Measurements from ENCODE around the gene MYO3B. TPM values are rescaled to one million over a fixed set of nuclear protein-coding genes. Genes with fewer than 3 reads are reported as not detected.

The MYO3B gene
- total RNA-seq, 1 donor from 2014 or later = not detected

DNA sequence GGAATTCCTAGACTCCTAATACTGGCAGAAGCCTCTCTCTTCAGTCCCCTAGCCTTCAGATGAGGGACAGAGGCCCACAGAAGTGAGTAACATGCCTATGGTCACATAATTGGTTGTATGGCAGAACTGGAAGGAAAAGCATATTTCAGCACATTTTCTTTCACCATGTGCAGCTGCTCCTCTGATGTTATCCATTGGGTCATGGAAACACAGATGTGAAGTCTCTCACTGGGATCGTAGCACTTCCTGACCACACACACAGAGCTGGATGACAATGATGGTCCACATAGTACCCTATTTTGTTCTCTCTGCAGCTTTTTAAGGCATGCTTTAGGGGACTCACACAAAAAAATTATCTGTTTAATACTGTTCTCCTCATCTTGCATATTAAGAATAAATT lies 24.5 kb downstream of the MYO3B start:
- ChIA-PET POLR2A (no interaction called here), CTCF (no interaction called here)
- intact Hi-C loops (cut with micrococcal nuclease) = no loop called here
- Mint-ChIP-seq H3K9me3 (no peaks in the 10 kb centered on the region), H3K4me1 (no peaks in the 10 kb centered on the region), H3K27me3 (peaks cover 4% of the 10 kb centered on the region), H3K4me3 (no peak overlapping the region), H3K36me3 (ENCODE audit: low read depth) (no peaks in the 10 kb centered on the region), H3K27ac (no peak overlapping the region)
- DNase-seq = no peak
- TF ChIP-seq, protein P1, sequence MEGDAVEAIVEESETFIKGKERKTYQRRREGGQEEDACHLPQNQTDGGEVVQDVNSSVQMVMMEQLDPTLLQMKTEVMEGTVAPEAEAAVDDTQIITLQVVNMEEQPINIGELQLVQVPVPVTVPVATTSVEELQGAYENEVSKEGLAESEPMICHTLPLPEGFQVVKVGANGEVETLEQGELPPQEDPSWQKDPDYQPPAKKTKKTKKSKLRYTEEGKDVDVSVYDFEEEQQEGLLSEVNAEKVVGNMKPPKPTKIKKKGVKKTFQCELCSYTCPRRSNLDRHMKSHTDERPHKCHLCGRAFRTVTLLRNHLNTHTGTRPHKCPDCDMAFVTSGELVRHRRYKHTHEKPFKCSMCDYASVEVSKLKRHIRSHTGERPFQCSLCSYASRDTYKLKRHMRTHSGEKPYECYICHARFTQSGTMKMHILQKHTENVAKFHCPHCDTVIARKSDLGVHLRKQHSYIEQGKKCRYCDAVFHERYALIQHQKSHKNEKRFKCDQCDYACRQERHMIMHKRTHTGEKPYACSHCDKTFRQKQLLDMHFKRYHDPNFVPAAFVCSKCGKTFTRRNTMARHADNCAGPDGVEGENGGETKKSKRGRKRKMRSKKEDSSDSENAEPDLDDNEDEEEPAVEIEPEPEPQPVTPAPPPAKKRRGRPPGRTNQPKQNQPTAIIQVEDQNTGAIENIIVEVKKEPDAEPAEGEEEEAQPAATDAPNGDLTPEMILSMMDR (IDR thresholded peaks at IDR 0.05) = no peak
- ATAC-seq (ENCODE audit: low read depth) = no peak

DNA sequence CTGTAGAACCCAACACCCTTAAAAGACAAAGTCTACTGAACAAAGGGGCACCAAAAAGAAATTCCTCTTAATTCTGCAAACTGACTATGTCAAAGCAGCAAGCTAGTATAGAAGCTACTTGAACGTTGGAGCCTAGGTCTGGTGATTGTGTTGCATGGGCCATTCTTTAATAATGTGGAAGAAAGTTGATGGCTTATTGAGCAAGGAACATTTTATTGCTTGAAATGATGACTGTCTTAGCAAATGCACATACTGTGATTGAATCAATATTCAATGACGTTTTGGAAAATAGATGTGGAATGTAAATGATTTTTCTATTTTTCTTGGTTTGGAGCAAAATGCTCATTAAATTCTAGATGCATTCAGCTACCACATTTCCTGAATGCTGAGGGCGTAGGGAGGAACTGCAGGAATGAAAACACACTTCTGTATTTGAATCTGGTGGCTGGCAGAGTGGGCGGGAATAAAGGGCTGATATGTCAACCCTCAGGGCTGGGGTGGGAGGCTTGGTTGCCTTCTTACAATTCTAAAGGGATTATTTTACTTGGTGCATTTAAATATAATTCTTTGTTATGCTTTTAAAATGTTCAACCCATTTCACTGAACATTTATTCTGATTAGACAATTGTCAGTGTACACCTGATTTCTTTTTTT lies 26.5 kb downstream of the MYO3B start:
- ATAC-seq (ENCODE audit: low read depth) (no peak), DNase-seq (no peak)
- Mint-ChIP-seq H3K4me1 (no peaks in the 10 kb centered on the region), H3K27me3 (peaks cover 4% of the 10 kb centered on the region), H3K36me3 (ENCODE audit: low read depth) (no peaks in the 10 kb centered on the region), H3K4me3 (no peak overlapping the region), H3K9me3 (no peaks in the 10 kb centered on the region), H3K27ac (no peak overlapping the region)
- intact Hi-C loops (cut with micrococcal nuclease) = no loop called here
- POLR2A ChIA-PET = no interaction called here
- CTCF ChIA-PET = no interaction called here
- TF ChIP-seq, protein P1 (IDR thresholded peaks at IDR 0.05) = no peak

DNA sequence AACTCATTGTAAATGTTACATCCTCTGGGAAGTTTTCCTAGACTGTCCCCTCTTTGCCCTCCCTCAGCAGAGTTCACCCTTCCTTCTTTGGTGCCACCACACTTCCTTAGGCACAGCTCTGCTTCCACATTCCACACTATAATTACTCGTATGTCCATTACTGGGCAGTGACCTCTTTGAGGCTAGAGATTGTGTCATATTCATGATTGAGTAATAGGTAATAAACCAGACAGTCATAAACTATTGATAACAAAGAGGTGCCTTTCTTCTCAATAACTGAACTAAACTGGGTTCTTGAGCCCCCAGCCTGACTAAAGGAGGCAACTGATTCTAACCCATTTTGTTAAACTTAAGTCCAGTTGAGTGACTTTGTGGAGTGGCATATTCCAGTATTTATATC lies 28.3 kb downstream of the MYO3B start:
- TF ChIP-seq, protein P1 (IDR thresholded peaks at IDR 0.05) = no peak
- no peak for ATAC-seq (ENCODE audit: low read depth)
- ChIA-PET CTCF (no interaction called here), POLR2A (no interaction called here)
- no peaks in the 10 kb centered on the region for H3K4me1 Mint-ChIP-seq
- H3K27me3 Mint-ChIP-seq = no peaks in the 10 kb centered on the region
- H3K36me3 Mint-ChIP-seq (ENCODE audit: low read depth) = no peaks in the 10 kb centered on the region
- DNase-seq = no peak
- H3K9me3 Mint-ChIP-seq = peaks cover 3% of the 10 kb centered on the region
- intact Hi-C loops (cut with micrococcal nuclease) = no loop called here
- H3K4me3 Mint-ChIP-seq = no peak overlapping the region
- no peak overlapping the region for H3K27ac Mint-ChIP-seq

DNA sequence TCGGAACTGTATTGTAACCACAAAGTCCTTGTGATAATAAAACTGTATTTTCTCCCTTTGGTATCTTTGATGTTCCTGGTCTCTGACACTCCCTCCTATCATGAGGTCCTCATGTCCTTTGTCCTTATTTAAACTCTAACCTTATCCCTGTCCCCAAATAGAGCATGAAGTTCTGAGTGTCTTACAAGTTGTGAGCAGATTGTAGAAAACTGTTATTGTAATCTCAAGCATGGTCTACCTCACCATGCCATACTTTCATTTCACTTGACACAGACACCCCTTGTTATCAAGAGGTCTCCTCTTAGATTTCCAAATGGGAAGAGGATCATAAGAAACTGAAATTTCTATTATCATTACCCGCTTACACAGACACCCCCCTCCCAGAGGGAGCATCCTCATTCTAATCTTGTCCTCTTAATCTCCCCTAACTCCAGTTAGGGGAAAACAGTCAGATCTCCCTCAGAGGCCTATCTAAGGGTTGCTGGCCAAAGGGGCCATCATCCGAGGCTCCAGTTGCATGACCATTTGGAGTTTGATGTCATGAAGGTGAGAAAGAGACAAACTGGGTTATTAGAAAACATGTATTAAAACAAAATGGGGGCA lies 29.0 kb downstream of the MYO3B start:
- H3K4me3 Mint-ChIP-seq = no peak overlapping the region
- H3K4me1 Mint-ChIP-seq = no peaks in the 10 kb centered on the region
- ATAC-seq (ENCODE audit: low read depth) = no peak
- POLR2A ChIA-PET = no interaction called here
- CTCF ChIA-PET = no interaction called here
- TF ChIP-seq, protein P1 (IDR thresholded peaks at IDR 0.05) = no peak
- no peaks in the 10 kb centered on the region for H3K36me3 Mint-ChIP-seq (ENCODE audit: low read depth)
- no peak overlapping the region for H3K27ac Mint-ChIP-seq
- no peak for DNase-seq
- intact Hi-C loops (cut with micrococcal nuclease) = no loop called here
- peaks cover 3% of the 10 kb centered on the region for H3K9me3 Mint-ChIP-seq
- H3K27me3 Mint-ChIP-seq = no peaks in the 10 kb centered on the region

DNA sequence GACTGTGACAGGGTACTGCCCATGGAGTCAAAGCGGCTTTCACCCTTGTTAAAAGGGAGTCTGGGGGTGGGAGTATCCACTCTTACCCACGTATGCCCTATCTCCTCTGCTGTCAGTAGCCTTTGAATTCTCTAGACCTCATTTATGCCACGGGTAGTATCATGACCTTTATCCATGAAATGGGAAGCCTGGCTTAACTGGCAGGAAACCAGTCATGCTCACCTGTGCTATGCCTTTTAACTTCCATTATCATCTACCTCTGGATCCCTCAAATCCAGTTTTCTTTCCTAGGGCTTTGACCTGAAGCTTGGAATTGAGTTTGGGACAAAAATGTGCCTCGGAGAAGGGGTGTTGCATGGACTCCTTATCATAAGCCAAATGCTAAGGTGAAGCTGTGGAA lies 30.0 kb downstream of the MYO3B start:
- ATAC-seq (ENCODE audit: low read depth) = no peak

More for the DNA sequence above, 30.0 kb downstream of the MYO3B start:
- POLR2A ChIA-PET = no interaction called here
- Mint-ChIP-seq H3K36me3 (ENCODE audit: low read depth) (no peaks in the 10 kb centered on the region), H3K4me1 (peaks cover under 1% of the 10 kb centered on the region), H3K4me3 (no peak overlapping the region), H3K27me3 (peaks cover 2% of the 10 kb centered on the region), H3K27ac (no peak overlapping the region), H3K9me3 (peaks cover 3% of the 10 kb centered on the region)
- no peak for DNase-seq
- CTCF ChIA-PET = no interaction called here
- intact Hi-C loops (cut with micrococcal nuclease) = no loop called here
- TF ChIP-seq, protein P1 (IDR thresholded peaks at IDR 0.05) = no peak

Measured in activated B cell treated with CpG ODN at 0.5 μM for 24 hours (primary cell).